ENCODE results near the gene PHF14.

- TF ChIP-seq ZFP30 (CRISPR knock-in tag; IDR thresholded peaks at IDR 0.05) = no peak
- no peak for TF ChIP-seq TCF4 (CRISPR knock-in tag; IDR thresholded peaks at IDR 0.05; ENCODE audit: borderline replicate concordance)
- TF ChIP-seq PATZ1 (CRISPR knock-in tag; IDR thresholded peaks at IDR 0.05; ENCODE audit: borderline replicate concordance) = no peak
- no peak for TF ChIP-seq CREB5 (CRISPR knock-in tag; IDR thresholded peaks at IDR 0.05; ENCODE audit: low read depth)
- TF ChIP-seq ARNTL (CRISPR knock-in tag; IDR thresholded peaks at IDR 0.05; ENCODE audit: borderline replicate concordance, low read depth) = no peak
- TF ChIP-seq POU6F1 (CRISPR knock-in tag; IDR thresholded peaks at IDR 0.05; ENCODE audit: borderline replicate concordance, low read depth) = no peak
These were observed 147.1 kb downstream of the PHF14 start for GRCh38 chr7:11120675-11121220.
